Measurements from ENCODE around the gene DGKG.

The DGKG gene

DNA sequence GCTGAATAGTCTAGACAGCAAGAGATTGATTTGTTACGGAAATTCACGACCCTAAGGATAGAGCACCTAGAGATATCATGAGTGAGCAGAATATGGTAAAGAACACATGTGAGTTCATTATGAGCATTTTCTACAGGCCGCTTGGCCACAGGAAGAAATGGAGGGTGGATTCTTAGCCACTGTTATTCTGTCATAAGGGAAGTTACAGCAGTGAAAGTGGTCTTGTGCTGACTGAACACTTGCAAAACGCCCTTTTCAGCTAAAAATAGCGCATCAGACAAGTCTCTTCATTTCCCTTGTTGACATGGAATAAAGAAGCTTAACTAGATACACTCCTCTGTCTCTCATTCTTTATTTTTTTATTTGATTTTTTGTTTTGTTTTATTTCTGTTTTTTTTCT, 19.8 kb downstream of the DGKG start:
- H3K27ac ChIP-seq = no peak overlapping the region
- TF ChIP-seq CTCF (conservative IDR thresholded peaks at IDR 0.05; ENCODE audit: low read depth) = no peak
- ChIA-PET POLR2A (ENCODE audit: low non-redundant PET) (no interaction called here), CTCF (interaction anchor here (0.6 to 0.7 kb wide), 2 partner anchors 82 to 1848 kb away, joined by 3 to 5 read pairs; no protein-coding TSS in a partner anchor)
- no peak for DNase-seq (ENCODE audit: low spot score)

DNA sequence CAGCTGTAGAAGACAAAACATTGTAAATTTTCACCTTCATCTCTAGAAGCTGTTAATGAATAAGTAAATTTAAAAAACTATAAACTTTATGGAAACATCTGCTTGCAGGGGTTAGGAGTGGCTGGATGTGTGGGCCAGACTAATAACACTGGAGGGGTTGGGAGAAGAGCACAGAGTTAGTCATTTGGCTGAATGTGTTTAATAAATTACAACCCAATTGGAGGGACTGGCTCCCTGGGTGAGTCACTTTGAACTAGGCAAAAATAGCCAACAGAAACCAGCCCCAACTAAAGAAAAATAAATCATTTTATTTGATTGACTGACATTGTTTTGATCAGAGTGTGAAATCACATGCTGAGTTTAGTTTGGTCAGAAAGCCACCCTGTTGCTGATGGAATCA, 21.8 kb downstream of the DGKG start:
- TF ChIP-seq CTCF (conservative IDR thresholded peaks at IDR 0.05; ENCODE audit: low read depth) = no peak
- peak; percentile 30 for DNase-seq (ENCODE audit: low spot score)
- CTCF ChIA-PET = no interaction called here
- POLR2A ChIA-PET (ENCODE audit: low non-redundant PET) = no interaction called here
- H3K27ac ChIP-seq = no peak overlapping the region

DNA sequence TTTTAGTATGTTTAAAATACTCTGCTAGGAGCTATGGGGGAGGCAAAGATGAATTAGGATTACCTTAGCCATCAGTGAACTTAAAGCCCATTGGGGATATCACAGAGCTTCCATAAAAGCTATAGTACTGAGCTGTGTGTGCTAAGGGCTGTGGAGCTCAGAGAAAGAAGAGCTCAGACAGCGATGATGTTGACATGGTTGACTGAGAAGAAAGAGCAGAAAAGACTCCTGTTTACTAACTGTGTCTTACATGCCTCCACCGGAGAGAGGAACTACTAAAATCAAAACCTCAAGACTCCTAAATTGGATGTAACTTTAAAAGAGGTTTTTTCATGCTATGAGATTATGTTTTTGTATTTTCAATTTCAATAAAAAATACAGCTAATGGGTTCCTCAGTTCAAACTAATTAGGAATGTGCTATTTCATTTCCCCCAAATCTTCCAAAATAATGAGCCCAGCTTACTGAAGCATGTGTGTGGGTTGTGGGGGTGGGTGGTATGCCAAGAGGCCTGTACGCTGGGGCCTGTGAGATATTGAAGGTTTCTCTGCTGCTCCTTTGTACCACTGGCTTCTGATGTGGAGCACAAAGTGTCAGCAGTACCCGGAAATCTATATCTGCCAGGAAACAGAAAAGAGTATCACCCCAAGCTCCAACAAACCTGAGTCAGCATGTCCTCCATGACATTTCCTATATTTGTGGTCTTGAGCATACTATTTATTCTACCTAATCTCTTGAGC, 22.7 kb downstream of the DGKG start:
- DNase-seq (ENCODE audit: low spot score) = no peak
- POLR2A ChIA-PET (ENCODE audit: low non-redundant PET) = no interaction called here
- no peak for TF ChIP-seq CTCF (conservative IDR thresholded peaks at IDR 0.05; ENCODE audit: low read depth)
- CTCF ChIA-PET = no interaction called here
- no peak overlapping the region for H3K27ac ChIP-seq

- no peak for TF ChIP-seq CTCF (conservative IDR thresholded peaks at IDR 0.05; ENCODE audit: low read depth)
- ChIA-PET CTCF (no interaction called here), POLR2A (ENCODE audit: low non-redundant PET) (no interaction called here)
- no peak for DNase-seq (ENCODE audit: low spot score)
- no peak overlapping the region for H3K27ac ChIP-seq
Measured at GRCh38 chr3:186333256-186333655, 28.8 kb downstream of the DGKG start.

DNA sequence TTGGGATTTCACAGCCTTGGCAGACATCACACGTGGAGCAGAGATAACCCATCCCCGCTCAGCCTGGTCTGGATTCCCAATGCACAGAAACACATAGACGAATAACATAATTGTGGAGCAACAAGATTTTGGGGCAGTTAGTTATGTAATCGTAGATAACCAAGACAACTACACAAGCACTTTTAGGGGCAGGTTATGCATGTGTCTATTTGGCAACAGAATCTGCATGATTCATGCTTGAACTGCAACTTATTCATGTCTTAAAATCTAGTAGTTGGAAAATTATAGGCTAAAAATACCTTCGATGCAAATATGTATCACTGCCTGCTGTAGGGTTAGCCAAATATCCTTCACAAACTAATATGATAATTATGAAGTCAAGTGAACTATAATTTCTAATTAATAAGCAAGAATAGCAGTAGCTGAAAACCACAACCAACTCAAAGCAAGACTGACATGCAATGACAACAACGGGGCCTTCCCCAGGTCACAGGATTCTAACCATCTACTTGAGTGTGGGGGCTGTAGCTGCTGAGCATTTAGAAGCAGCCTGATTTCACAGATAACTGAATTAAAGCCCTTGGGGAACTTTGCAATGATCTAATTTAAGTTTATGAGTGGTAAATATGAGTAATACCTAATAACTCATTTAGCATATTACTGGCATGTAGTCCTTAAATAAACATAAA, 31.1 kb downstream of the DGKG start:
- ChIA-PET POLR2A (ENCODE audit: low non-redundant PET) (no interaction called here), CTCF (no interaction called here)
- no peak for TF ChIP-seq CTCF (conservative IDR thresholded peaks at IDR 0.05; ENCODE audit: low read depth)
- DNase-seq (ENCODE audit: low spot score) = no peak
- H3K27ac ChIP-seq = no peak overlapping the region

- no peak overlapping the region for H3K27ac ChIP-seq
- ChIA-PET CTCF (interaction anchor here (0.6 kb wide), 1 partner anchor 347 kb away, joined by 3 read pairs; no protein-coding TSS in a partner anchor), POLR2A (ENCODE audit: low non-redundant PET) (no interaction called here)
- TF ChIP-seq CTCF (conservative IDR thresholded peaks at IDR 0.05; ENCODE audit: low read depth) = no peak
- DNase-seq (ENCODE audit: low spot score) = no peak
Measured at GRCh38 chr3:186329589-186329988, 32.4 kb downstream of the DGKG start.

Data from RWPE1 (cell line).